Thymus (tissue), 11 donors: ENCODE measurements around the gene FARS2. TPM values are rescaled to one million over a fixed set of nuclear protein-coding genes. Genes with fewer than 3 reads are reported as not detected.

Experiments used
- DNase-seq, 9 donors: peaks; one replicate each; pipeline ENCODE4 v3.0.0-alpha.2; 2013; ENCODE audit warnings: low spot score in 9 of 9, low read depth in 6 of 9, missing footprints in 1 of 9
- H3K27ac ChIP-seq, 2 donors: one replicate each; pipeline ENCODE4 v1.5.1; 2013; ENCODE audit warnings: control low read depth in 1 of 2, low read depth in 1 of 2, low read length in 1 of 2, mild to moderate bottlenecking in 1 of 2, moderate library complexity in 1 of 2
- H3K27me3 ChIP-seq, 2 donors: one replicate each; pipeline ENCODE4 v1.5.1; 2013; ENCODE audit warnings: low read length in 1 of 2; ENCODE audit not compliant: control insufficient read depth in 2 of 2, insufficient read depth in 1 of 2
- H3K36me3 ChIP-seq, 2 donors: one replicate each; pipeline ENCODE4 v1.5.1; 2013; ENCODE audit warnings: low read length in 1 of 2, mild to moderate bottlenecking in 1 of 2, moderate library complexity in 1 of 2; ENCODE audit not compliant: control insufficient read depth in 2 of 2, insufficient read depth in 2 of 2
- H3K4me1 ChIP-seq, 2 donors: one replicate each; pipeline ENCODE4 v1.5.1; 2013; ENCODE audit warnings: low read length in 2 of 2; ENCODE audit not compliant: control insufficient read depth in 2 of 2, insufficient read depth in 2 of 2
- H3K4me3 ChIP-seq, 2 donors: one replicate each; pipeline ENCODE4 v1.5.1; 2013; ENCODE audit warnings: low read length in 2 of 2, control low read depth in 1 of 2, mild to moderate bottlenecking in 1 of 2
- H3K9me3 ChIP-seq, 2 donors: one replicate each; pipeline ENCODE4 v1.5.1; 2013; ENCODE audit warnings: low read length in 1 of 2, mild to moderate bottlenecking in 1 of 2; ENCODE audit not compliant: control insufficient read depth in 2 of 2, insufficient read depth in 1 of 2
- WGBS: extraction: QIAGEN DNeasy Blood & Tissue Kit; methylation state at CpG from one replicate; pipeline ENCODE4 v1.1.7; 2013; 5-methylcytosine and 5-hydroxymethylcytosine counted together
- polyA plus RNA-seq: library from polyadenylated mRNA; stranded (reverse); fragments of 200-250 nt; gene quantifications from one replicate; pipeline ENCODE4 v1.2.3, GENCODE V29; 2013
- total RNA-seq: library from RNA; stranded (reverse); fragments of 120-200 nt; gene quantifications from one replicate; pipeline ENCODE4 v1.2.4, GENCODE V29; 2013
- donor health status: healthy.

The FARS2 gene
- total and polyA plus RNA-seq, 2 donors = 10.5 to 23.2 TPM

DNA sequence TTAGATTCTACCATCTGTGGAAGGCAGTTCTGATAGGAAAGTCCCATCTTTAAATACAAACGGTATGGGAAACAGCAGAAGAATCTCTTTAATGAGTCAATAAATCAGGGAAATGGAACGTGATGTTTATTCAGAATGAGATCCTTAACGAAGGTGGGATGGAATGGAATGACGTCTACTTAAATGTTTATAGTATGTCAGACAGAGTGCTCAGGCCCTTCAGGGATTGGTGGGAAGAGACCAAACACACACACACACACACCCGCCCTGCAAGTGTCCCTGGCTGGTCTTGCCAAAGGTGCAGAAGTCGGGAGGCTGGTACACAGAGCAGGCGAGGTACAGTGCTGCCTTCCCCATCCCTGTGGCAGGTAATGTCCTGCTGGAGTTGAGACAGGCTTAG lies 164.0 kb downstream of the FARS2 start:
- DNase-seq = no peak
- WGBS = over 99% methylated on average over 7 of the region's 7 CpGs
- H3K36me3 ChIP-seq = no peaks in the 10 kb centered on the region
- no peaks in the 10 kb centered on the region for H3K9me3 ChIP-seq
- no peak overlapping the region for H3K4me3 ChIP-seq
- H3K27ac ChIP-seq = no peak overlapping the region
- no peaks in the 10 kb centered on the region for H3K27me3 ChIP-seq
- H3K4me1 ChIP-seq = peaks cover 10 to 17% of the 10 kb centered on the region in 2 donors

DNA sequence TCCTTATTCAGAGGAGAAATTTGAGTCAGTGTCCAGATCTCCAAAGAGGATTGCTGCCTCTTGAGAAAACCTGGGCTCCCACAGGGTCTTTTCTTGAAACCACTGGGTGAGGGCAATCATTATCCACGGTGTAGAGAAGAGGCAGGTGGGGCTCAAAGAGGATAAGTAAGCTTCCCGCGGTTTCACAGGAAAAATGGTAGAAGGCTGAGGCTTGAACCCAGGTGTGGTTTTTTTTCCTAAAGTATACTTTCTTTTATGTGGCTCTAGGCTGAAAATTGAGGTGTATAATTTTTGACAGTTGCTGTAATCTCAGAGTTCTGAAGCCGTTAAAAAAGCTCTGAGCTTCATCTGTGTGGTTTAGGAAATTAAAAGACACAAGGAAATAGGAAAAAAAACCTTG lies 164.5 kb downstream of the FARS2 start:
- H3K27ac ChIP-seq = no peak overlapping the region
- peak in 1 of 9 donors; percentile 39 for DNase-seq
- no peaks in the 10 kb centered on the region for H3K9me3 ChIP-seq
- WGBS = 10% methylated on average over 4 of the region's 4 CpGs
- no peaks in the 10 kb centered on the region for H3K36me3 ChIP-seq
- no peaks in the 10 kb centered on the region for H3K27me3 ChIP-seq
- no peak overlapping the region for H3K4me3 ChIP-seq
- peaks cover 10 to 17% of the 10 kb centered on the region in 2 donors for H3K4me1 ChIP-seq

DNA sequence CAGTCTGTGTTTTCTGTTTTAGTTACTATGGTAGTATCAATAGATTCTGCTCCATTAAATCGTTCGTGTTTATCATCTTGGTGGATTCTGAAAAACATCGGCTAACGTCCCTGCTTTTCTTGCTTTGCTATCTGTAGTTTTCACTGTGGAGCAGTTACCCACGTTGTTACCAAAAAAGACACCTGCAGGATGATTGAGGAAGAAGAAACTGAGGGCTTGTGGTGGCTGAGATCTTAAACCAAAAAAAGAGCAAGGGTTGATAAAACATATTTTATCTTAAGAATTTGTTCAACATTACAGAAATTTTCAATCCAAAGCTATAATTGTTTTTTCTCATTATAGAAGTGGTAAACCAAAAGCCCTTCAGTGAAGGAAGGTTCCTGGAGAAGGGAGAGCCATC lies 166.3 kb downstream of the FARS2 start:
- DNase-seq = peak in 1 of 9 donors; percentile 63
- Histone ChIP-seq H3K9me3 (no peaks in the 10 kb centered on the region), H3K36me3 (peaks cover 0 to 2% of the 10 kb centered on the region in 2 donors), H3K4me1 (peaks cover 10 to 18% of the 10 kb centered on the region in 2 donors), H3K4me3 (peak overlapping the region in 1 of 2 donors; percentile 20), H3K27me3 (no peaks in the 10 kb centered on the region), H3K27ac (no peak overlapping the region)
- WGBS = 40% methylated on average over 5 of the region's 5 CpGs

DNA sequence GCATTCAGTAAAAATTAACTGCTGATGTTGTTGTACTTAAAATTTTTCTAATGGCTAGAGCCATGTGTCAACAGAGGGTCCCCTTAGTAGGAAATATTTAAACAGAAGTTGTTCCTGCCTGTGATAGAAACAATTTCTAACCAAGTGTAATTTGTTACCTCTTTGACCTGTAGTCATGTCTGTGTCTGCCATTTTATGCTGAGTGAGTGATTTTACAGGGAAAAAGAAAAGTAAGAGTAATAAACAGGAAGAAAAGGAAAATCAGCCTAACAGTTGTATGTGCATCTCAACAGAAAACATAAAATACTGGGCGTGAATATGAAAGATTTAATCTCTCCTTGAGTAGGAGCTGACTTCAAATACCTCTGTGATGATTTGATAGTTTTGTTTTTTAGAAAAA lies 172.0 kb downstream of the FARS2 start:
- Histone ChIP-seq H3K36me3 (peaks cover 0 to 2% of the 10 kb centered on the region in 2 donors), H3K27me3 (no peaks in the 10 kb centered on the region), H3K9me3 (no peaks in the 10 kb centered on the region), H3K4me1 (peaks cover 2 to 10% of the 10 kb centered on the region in 2 donors), H3K27ac (no peak overlapping the region), H3K4me3 (no peak overlapping the region)
- no peak for DNase-seq
- 22% methylated on average over 1 of the region's 1 CpG for WGBS

DNA sequence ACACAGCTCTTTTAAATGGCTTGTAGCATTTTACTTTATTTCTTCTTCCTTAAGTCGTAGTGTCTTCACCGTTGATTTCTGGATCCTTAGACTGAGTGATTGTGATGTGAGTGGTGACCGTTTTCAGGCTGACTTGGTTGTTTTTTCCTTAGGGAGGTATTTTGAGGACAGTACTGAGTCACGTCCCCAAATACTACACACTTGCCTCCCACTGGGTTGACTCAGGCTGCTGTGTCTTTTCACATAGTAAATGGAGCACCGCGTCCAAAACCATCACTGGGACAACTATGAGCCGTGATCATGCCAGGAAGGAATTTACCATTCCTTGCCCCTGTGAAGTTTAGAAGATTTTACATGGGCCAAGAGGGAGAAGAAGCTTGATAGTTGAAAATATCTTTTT lies 174.1 kb downstream of the FARS2 start:
- peaks cover 0 to 16% of the 10 kb centered on the region in 2 donors for H3K4me1 ChIP-seq
- H3K9me3 ChIP-seq = no peaks in the 10 kb centered on the region
- H3K4me3 ChIP-seq = no peak overlapping the region
- H3K27ac ChIP-seq = no peak overlapping the region
- no peaks in the 10 kb centered on the region for H3K27me3 ChIP-seq
- peaks cover 0 to 2% of the 10 kb centered on the region in 2 donors for H3K36me3 ChIP-seq
- no peak for DNase-seq
- WGBS = 97% methylated on average over 7 of the region's 7 CpGs

DNA sequence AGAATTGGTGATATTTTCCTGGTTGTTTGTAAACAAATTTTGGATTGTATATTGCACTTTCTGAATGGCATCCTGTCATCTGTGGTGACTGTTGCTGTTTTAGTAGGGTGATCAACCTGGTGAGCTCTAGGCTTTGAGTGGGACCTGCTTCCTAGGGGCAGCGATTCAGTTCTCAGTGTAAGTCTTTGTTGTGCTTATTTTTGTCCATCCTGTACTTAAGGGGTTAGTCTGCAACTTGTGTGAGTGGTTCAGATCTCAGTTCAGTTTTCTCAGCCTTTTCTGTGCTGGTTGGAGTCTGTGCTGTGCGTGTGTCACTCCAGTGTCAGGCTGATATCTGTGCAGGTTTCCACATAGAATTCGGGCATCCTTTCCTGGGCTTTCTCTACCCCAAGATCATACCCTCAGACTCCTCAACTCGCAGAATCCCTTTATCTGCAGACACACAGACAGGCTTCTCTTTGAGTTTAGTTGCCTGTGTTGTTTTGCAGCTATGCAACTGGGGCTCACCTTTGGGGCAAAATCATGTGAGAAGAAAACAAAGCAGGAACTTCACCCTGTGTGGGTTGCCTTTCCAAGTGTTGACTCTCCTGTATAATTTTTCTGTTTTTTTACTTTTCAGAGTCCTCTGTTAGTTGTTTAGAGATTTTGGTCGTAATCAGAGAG lies 177.7 kb downstream of the FARS2 start:
- no peaks in the 10 kb centered on the region for H3K9me3 ChIP-seq
- 91% methylated on average over 5 of the region's 5 CpGs for WGBS
- peaks cover 0 to 6% of the 10 kb centered on the region in 2 donors for H3K4me1 ChIP-seq
- no peak overlapping the region for H3K4me3 ChIP-seq
- DNase-seq = no peak
- no peaks in the 10 kb centered on the region for H3K36me3 ChIP-seq
- H3K27ac ChIP-seq = no peak overlapping the region
- H3K27me3 ChIP-seq = no peaks in the 10 kb centered on the region

DNA sequence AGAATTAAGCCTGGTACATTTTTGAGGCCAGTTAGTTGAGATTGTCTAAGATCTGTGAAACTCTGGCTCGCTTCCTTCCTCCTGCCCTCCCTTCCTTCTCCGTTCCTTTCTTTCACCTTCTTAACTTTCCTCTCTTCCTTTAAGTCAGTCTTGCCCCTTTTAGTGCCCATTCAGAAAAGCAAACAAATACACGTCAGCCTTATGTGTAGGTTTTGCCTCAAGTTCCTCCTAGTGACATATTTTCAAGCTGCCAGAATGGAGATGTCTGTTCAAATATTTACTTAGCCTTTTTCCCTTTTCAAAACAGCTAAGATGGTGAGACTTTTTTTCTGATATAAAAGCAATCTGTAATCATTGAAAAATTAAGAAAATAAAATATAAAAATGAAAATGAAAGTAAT lies 178.4 kb downstream of the FARS2 start:
- Histone ChIP-seq H3K36me3 (no peaks in the 10 kb centered on the region), H3K9me3 (no peaks in the 10 kb centered on the region), H3K27me3 (no peaks in the 10 kb centered on the region), H3K4me3 (no peak overlapping the region), H3K4me1 (peaks cover 0 to 6% of the 10 kb centered on the region in 2 donors), H3K27ac (no peak overlapping the region)
- WGBS = 93% methylated on average over 3 of the region's 3 CpGs
- no peak for DNase-seq

DNA sequence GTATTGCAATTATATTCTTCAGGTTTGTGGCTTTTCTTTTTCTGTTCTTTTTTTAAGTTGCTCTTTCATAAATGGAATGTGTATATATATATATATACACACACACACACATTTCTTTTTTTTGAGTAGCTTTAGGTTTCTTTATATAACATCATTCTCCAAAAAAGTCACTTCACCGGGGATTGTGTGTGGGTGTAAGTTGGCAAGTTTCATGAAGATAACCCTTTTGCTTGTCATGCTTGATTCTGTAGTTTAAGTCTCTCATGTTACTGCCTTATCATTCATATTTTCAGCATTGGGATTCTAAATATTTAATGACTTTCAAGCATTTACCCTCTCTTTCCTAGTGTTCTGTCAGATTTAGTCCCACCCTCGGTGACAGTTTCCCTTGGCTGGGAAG lies 181.0 kb downstream of the FARS2 start:
- Histone ChIP-seq H3K4me1 (peaks cover 0 to 6% of the 10 kb centered on the region in 2 donors), H3K9me3 (no peaks in the 10 kb centered on the region), H3K27me3 (no peaks in the 10 kb centered on the region), H3K27ac (no peak overlapping the region), H3K4me3 (no peak overlapping the region), H3K36me3 (no peaks in the 10 kb centered on the region)
- DNase-seq = no peak
- 91% methylated on average over 2 of the region's 2 CpGs for WGBS

DNA sequence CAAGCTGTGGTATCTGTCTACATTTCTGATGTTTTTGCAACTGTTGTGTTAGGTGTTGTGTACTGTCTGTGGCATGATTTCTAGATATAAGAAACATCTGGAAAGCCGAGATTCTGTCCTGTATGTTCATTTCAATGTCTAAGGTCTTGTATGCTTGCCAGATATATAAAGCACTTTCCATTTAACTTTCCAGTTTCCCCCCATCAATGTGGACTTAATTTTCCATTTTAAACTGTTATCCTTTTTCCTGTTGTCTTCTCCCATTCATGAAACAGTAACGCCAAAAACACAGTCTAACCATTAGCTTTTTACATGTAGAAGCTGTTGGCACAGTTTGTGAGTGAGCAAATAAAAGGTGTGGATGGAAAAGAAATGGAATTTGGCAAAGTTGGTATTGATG lies 181.6 kb downstream of the FARS2 start:
- WGBS = 98% methylated on average over 2 of the region's 2 CpGs
- Histone ChIP-seq H3K36me3 (no peaks in the 10 kb centered on the region), H3K4me3 (no peak overlapping the region), H3K9me3 (no peaks in the 10 kb centered on the region), H3K27ac (no peak overlapping the region), H3K27me3 (no peaks in the 10 kb centered on the region), H3K4me1 (peaks cover 0 to 6% of the 10 kb centered on the region in 2 donors)
- no peak for DNase-seq
